Measurements from ENCODE around the gene NDUFV1. TPM values are rescaled to one million over a fixed set of nuclear protein-coding genes. Genes with fewer than 3 reads are reported as not detected.
"Not testable (repeated sequence)": the region's sequence is repeated elsewhere in the genome, so short reads cannot be mapped to it uniquely, and the experiment has no call there.

Gene NDUFV1
- total RNA-seq, 1 experiment from 2014 or later, result 250 TPM

GRCh38 chr11:67599149-67599548 lies 7.6 kb upstream of the NDUFV1 start:
- ChIA-PET POLR2A (ENCODE audit: low non-redundant PET) (no interaction called here), CTCF (no interaction called here)
- Histone ChIP-seq H3K27ac (ENCODE audit: low read depth, low read length, poor library complexity, severe bottlenecking) (no peak overlapping the region), H3K36me3 (ENCODE audit: insufficient read depth, low read length, poor library complexity, severe bottlenecking) (no peaks in the 10 kb centered on the region), H3K27me3 (replicated peaks; ENCODE audit: insufficient read depth, low read depth, low read length, poor library complexity) (peaks cover 15% of the 10 kb centered on the region), H3K4me3 (ENCODE audit: low read depth, low read length, poor library complexity, severe bottlenecking) (no peak overlapping the region), H3K4me1 (ENCODE audit: insufficient read depth, low read length, poor library complexity, severe bottlenecking) (no peaks in the 10 kb centered on the region), H3K9me3 (ENCODE audit: low read depth, low read length, poor library complexity, severe bottlenecking) (no peaks in the 10 kb centered on the region)
- BruUV-seq (replicated peaks), result no TSS peak
- DNase-seq (ENCODE audit: low spot score), result no peak
- intact Hi-C loops (cut with micrococcal nuclease; ENCODE audit: unreplicated experiment), result no loop called here
- no peak for TF ChIP-seq EZH2 (IDR thresholded peaks at IDR 0.05; ENCODE audit: borderline replicate concordance, low read depth, low read length, poor library complexity, severe bottlenecking)
- TF ChIP-seq, protein P1, sequence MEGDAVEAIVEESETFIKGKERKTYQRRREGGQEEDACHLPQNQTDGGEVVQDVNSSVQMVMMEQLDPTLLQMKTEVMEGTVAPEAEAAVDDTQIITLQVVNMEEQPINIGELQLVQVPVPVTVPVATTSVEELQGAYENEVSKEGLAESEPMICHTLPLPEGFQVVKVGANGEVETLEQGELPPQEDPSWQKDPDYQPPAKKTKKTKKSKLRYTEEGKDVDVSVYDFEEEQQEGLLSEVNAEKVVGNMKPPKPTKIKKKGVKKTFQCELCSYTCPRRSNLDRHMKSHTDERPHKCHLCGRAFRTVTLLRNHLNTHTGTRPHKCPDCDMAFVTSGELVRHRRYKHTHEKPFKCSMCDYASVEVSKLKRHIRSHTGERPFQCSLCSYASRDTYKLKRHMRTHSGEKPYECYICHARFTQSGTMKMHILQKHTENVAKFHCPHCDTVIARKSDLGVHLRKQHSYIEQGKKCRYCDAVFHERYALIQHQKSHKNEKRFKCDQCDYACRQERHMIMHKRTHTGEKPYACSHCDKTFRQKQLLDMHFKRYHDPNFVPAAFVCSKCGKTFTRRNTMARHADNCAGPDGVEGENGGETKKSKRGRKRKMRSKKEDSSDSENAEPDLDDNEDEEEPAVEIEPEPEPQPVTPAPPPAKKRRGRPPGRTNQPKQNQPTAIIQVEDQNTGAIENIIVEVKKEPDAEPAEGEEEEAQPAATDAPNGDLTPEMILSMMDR (conservative IDR thresholded peaks at IDR 0.05; ENCODE audit: low read depth, low read length), result no peak

- no peak overlapping the region for H3K4me3 ChIP-seq (ENCODE audit: low read depth, low read length, poor library complexity, severe bottlenecking)
- H3K27ac ChIP-seq (ENCODE audit: low read depth, low read length, poor library complexity, severe bottlenecking), result no peak overlapping the region
- peaks cover 15% of the 10 kb centered on the region for H3K27me3 ChIP-seq (replicated peaks; ENCODE audit: insufficient read depth, low read depth, low read length, poor library complexity)
- H3K4me1 ChIP-seq (ENCODE audit: insufficient read depth, low read length, poor library complexity, severe bottlenecking), result no peaks in the 10 kb centered on the region
- H3K9me3 ChIP-seq (ENCODE audit: low read depth, low read length, poor library complexity, severe bottlenecking), result no peaks in the 10 kb centered on the region
- CTCF ChIA-PET, result no interaction called here
- H3K36me3 ChIP-seq (ENCODE audit: insufficient read depth, low read length, poor library complexity, severe bottlenecking), result no peaks in the 10 kb centered on the region
- intact Hi-C loops (cut with micrococcal nuclease; ENCODE audit: unreplicated experiment), result no loop called here
- no peak for DNase-seq (ENCODE audit: low spot score)
- no TSS peak for BruUV-seq (replicated peaks)
- TF ChIP-seq, protein P1 (conservative IDR thresholded peaks at IDR 0.05; ENCODE audit: low read depth, low read length), result no peak
- TF ChIP-seq EZH2 (IDR thresholded peaks at IDR 0.05; ENCODE audit: borderline replicate concordance, low read depth, low read length, poor library complexity, severe bottlenecking), result no peak
- POLR2A ChIA-PET (ENCODE audit: low non-redundant PET), result no interaction called here
These were observed 6.3 kb upstream of the NDUFV1 start for GRCh38 chr11:67600324-67601029.

GRCh38 chr11:67601098-67601497 lies 5.6 kb upstream of the NDUFV1 start:
- intact Hi-C loops (cut with micrococcal nuclease; ENCODE audit: unreplicated experiment), result no loop called here
- no TSS peak for BruUV-seq (replicated peaks)
- no peak overlapping the region for H3K27ac ChIP-seq (ENCODE audit: low read depth, low read length, poor library complexity, severe bottlenecking)
- no peak for DNase-seq (ENCODE audit: low spot score)
- H3K27me3 ChIP-seq (replicated peaks; ENCODE audit: insufficient read depth, low read depth, low read length, poor library complexity), result peaks cover 15% of the 10 kb centered on the region
- H3K36me3 ChIP-seq (ENCODE audit: insufficient read depth, low read length, poor library complexity, severe bottlenecking), result no peaks in the 10 kb centered on the region
- CTCF ChIA-PET, result no interaction called here
- TF ChIP-seq, protein P1 (conservative IDR thresholded peaks at IDR 0.05; ENCODE audit: low read depth, low read length), result no peak
- no peak for TF ChIP-seq EZH2 (IDR thresholded peaks at IDR 0.05; ENCODE audit: borderline replicate concordance, low read depth, low read length, poor library complexity, severe bottlenecking)
- H3K4me1 ChIP-seq (ENCODE audit: insufficient read depth, low read length, poor library complexity, severe bottlenecking), result no peaks in the 10 kb centered on the region
- H3K9me3 ChIP-seq (ENCODE audit: low read depth, low read length, poor library complexity, severe bottlenecking), result no peaks in the 10 kb centered on the region
- H3K4me3 ChIP-seq (ENCODE audit: low read depth, low read length, poor library complexity, severe bottlenecking), result no peak overlapping the region
- POLR2A ChIA-PET (ENCODE audit: low non-redundant PET), result no interaction called here

GRCh38 chr11:67604119-67604518 lies 2.6 kb upstream of the NDUFV1 start:
- H3K27ac ChIP-seq (ENCODE audit: low read depth, low read length, poor library complexity, severe bottlenecking); CTCF ChIA-PET; POLR2A ChIA-PET (ENCODE audit: low non-redundant PET); H3K36me3 ChIP-seq (ENCODE audit: insufficient read depth, low read length, poor library complexity, severe bottlenecking); H3K4me1 ChIP-seq (ENCODE audit: insufficient read depth, low read length, poor library complexity, severe bottlenecking); DNase-seq (ENCODE audit: low spot score); intact Hi-C loops (cut with micrococcal nuclease; ENCODE audit: unreplicated experiment); BruUV-seq (replicated peaks); H3K9me3 ChIP-seq (ENCODE audit: low read depth, low read length, poor library complexity, severe bottlenecking); H3K4me3 ChIP-seq (ENCODE audit: low read depth, low read length, poor library complexity, severe bottlenecking): not testable (repeated sequence)
- H3K27me3 ChIP-seq (replicated peaks; ENCODE audit: insufficient read depth, low read depth, low read length, poor library complexity), result peaks cover 11% of the 10 kb centered on the region

All from A673 (cell line).